Forelimb muscle (tissue), 1 donor: Measurements from ENCODE around the gene ABHD15. TPM values are rescaled to one million over a fixed set of nuclear protein-coding genes. Genes with fewer than 3 reads are reported as not detected.

ENCODE experiments used
- DNase-seq: peaks from one replicate; pipeline ENCODE4 v3.0.0-alpha.2; 2013; ENCODE audit warnings: low read depth
- polyA plus RNA-seq: library from polyadenylated mRNA; unstranded; fragments of 120-200 nt; gene quantifications from one replicate; pipeline ENCODE4 v1.2.1, GENCODE V29; 2013; ENCODE audit not compliant: insufficient read length

Gene ABHD15
- polyA plus RNA-seq, 1 donor = 3.5 TPM

GRCh38 chr17:29518359-29518758 lies 48.5 kb downstream of the ABHD15 start:
- DNase-seq = no peak

- no peak for DNase-seq
Observed at GRCh38 chr17:29514792-29515191, 52.0 kb downstream of the ABHD15 start.

GRCh38 chr17:29510953-29511352 lies 55.9 kb downstream of the ABHD15 start:
- DNase-seq = no peak

Other genes with a start within 250 kb of the ABHD15 start
- gene TAOK1, start 176.7 kb downstream of the ABHD15 start, polyA plus RNA-seq = 32.3 TPM
- gene TP53I13, start 1.7 kb upstream of the ABHD15 start, polyA plus RNA-seq = 29.0 TPM
- 30.3 TPM for gene GIT1, start 22.6 kb upstream of the ABHD15 start, polyA plus RNA-seq
- gene ANKRD13B, start 26.1 kb upstream of the ABHD15 start, polyA plus RNA-seq = 14.4 TPM
- 96.8 TPM for gene CORO6, start 55.9 kb upstream of the ABHD15 start, polyA plus RNA-seq